K562 (cell line): ENCODE measurements around the gene SLC43A1. TPM values are rescaled to one million over a fixed set of nuclear protein-coding genes. Genes with fewer than 3 reads are reported as not detected.

Source experiments
- ATAC-seq: fragments of 200-7000 bp; cut with Tn5 transposase; 3 replicates; pipeline ENCODE4 v1.9.1; 2020; ENCODE audit warnings: moderate library complexity
- BruUV-seq: library from RNA; stranded (reverse); fragments of 400-500 nt; replicated peaks from 2 replicates; lab custom pipeline; 2021; lab: Mats Ljungman, UMichigan
- CTCF ChIA-PET: fragments of 300-600 bp; formaldehyde crosslinking; extraction: SDS; loops from one replicate; lab custom pipeline; 2021; ENCODE audit warnings: low intra/inter-chr PET ratio; lab: Yijun Ruan, JAX
- POLR2A ChIA-PET: fragments of 300-600, 350-650 bp; sonication (Branson Sonifier 250); formaldehyde crosslinking; extraction: SDS; loops from one replicate; lab custom pipeline; 2021; ENCODE audit warnings: antibody characterized with exemption, inconsistent platforms; lab: Yijun Ruan, JAX
- DNase-seq, 4 experiments: peaks; one replicate each; pipeline versions ENCODE4 v3.0.0 to v3.0.0-alpha.2; 2011 to 2018; ENCODE audit warnings: low spot score in 3 of 4, mixed read lengths in 3 of 4; ENCODE audit errors: extremely low read depth in 1 of 4
- FAIRE-seq: peaks from 2 replicates; lab custom pipeline; 2011; peaks lifted over from hg19 to GRCh38; lab: Jason Lieb, UNC
- H2AFZ ChIP-seq: 2 replicates; pipeline ENCODE4 v1.6.0; 2011; ENCODE audit warnings: low read depth, low read length, control low read depth, inconsistent platforms
- H3K27ac ChIP-seq: fragments of 200-600 bp; 3 replicates; pipeline ENCODE4 v1.8.0; 2011; ENCODE audit warnings: low read depth, mild to moderate bottlenecking, control low read depth, inconsistent platforms, low read length, moderate library complexity, mixed read lengths; ENCODE audit errors: extremely low read depth
- H3K27me3 ChIP-seq, 2 experiments: fragments of 300-600 bp in 1 of 2; 2 replicates in 1 of 2; 3 replicates in 1 of 2; pipeline versions ENCODE4 v1.6.0 to v1.8.0; 2011; ENCODE audit warnings: inconsistent platforms in 2 of 2, low read length in 2 of 2, mild to moderate bottlenecking in 1 of 2, mixed read lengths in 1 of 2, moderate library complexity in 1 of 2; ENCODE audit not compliant: control insufficient read depth in 2 of 2, insufficient read depth in 2 of 2
- H3K36me3 ChIP-seq: fragments of 300-600 bp; 3 replicates; pipeline ENCODE4 v1.8.0; 2011; ENCODE audit warnings: mild to moderate bottlenecking, low read length, inconsistent platforms; ENCODE audit not compliant: control insufficient read depth, insufficient read depth
- H3K4me1 ChIP-seq, 2 experiments: fragments of 200-600 bp in 1 of 2; replicated peaks in 1 of 2; 2 replicates in 1 of 2; 3 replicates in 1 of 2; pipeline versions ENCODE4 v1.5.1 to v1.8.0; 2011; ENCODE audit warnings: inconsistent platforms in 2 of 2, low read length in 2 of 2, mild to moderate bottlenecking in 1 of 2, mixed read lengths in 1 of 2, moderate library complexity in 1 of 2; ENCODE audit not compliant: control insufficient read depth in 2 of 2, insufficient read depth in 2 of 2
- H3K4me2 ChIP-seq: 2 replicates; pipeline ENCODE4 v1.6.1; 2011; ENCODE audit warnings: low read length, control low read depth, inconsistent platforms, mixed read lengths; ENCODE audit not compliant: insufficient read depth
- H3K4me3 ChIP-seq: fragments of 200-600 bp; sonication (generic), shearing (Covaris generic); 2 replicates; pipeline ENCODE4 v1.5.1; 2016; ENCODE audit warnings: control low read depth, inconsistent platforms
- H3K79me2 ChIP-seq: fragments of 200-600 bp; 3 replicates; pipeline ENCODE4 v1.8.0; 2011; ENCODE audit warnings: low read length, inconsistent platforms; ENCODE audit not compliant: control insufficient read depth, insufficient read depth
- H3K9ac ChIP-seq, 2 experiments: 2 replicates each; pipeline versions ENCODE4 v1.6.0 to v1.6.1; 2011; ENCODE audit warnings: low read depth in 2 of 2, low read length in 2 of 2, control low read depth in 1 of 2, inconsistent platforms in 1 of 2, mild to moderate bottlenecking in 1 of 2, mixed read lengths in 1 of 2; ENCODE audit not compliant: insufficient read depth in 1 of 2
- H3K9me1 ChIP-seq: one replicate; pipeline ENCODE4 v1.6.0; 2011; ENCODE audit warnings: inconsistent platforms, mild to moderate bottlenecking, low read length, moderate library complexity; ENCODE audit not compliant: control insufficient read depth, insufficient read depth
- H3K9me3 ChIP-seq: replicated peaks from 2 replicates; pipeline ENCODE4 v1.5.1; 2011; ENCODE audit warnings: low read depth, low read length, inconsistent platforms; ENCODE audit not compliant: control insufficient read depth, insufficient read depth
- H4K20me1 ChIP-seq: replicated peaks from 2 replicates; pipeline ENCODE4 v1.6.1; 2011; ENCODE audit warnings: low read length, inconsistent platforms, mixed read lengths; ENCODE audit not compliant: control insufficient read depth, insufficient read depth
- C11orf30 ChIP-seq: fragments of 450-650 bp; IDR thresholded peaks from 2 replicates; pipeline ENCODE4 v1.6.1; 2016; ENCODE audit warnings: low read depth, mild to moderate bottlenecking
- DACH1 ChIP-seq: fragments of 450-650 bp; IDR thresholded peaks from 2 replicates; pipeline ENCODE4 v1.6.1; 2018; ENCODE audit not compliant: partially characterized antibody
- DNMT1 ChIP-seq: fragments of 450-650 bp; IDR thresholded peaks from 2 replicates; pipeline ENCODE4 v1.6.1; 2016; ENCODE audit warnings: antibody characterized with exemption, mild to moderate bottlenecking
- DPF2 ChIP-seq: fragments of 450-650 bp; IDR thresholded peaks from 2 replicates; pipeline ENCODE4 v1.6.1; 2016
- FOXA1 ChIP-seq: fragments of 450-650 bp; IDR thresholded peaks from 2 replicates; pipeline ENCODE4 v1.6.1; 2016; ENCODE audit warnings: mild to moderate bottlenecking, borderline replicate concordance
- FOXP1 ChIP-seq: sonication (generic); formaldehyde crosslinking; IDR thresholded peaks from 2 replicates; pipeline ENCODE4 v1.8.0; 2022; ENCODE audit warnings: mild to moderate bottlenecking, missing genetic modification reagents
- GTF2F1 ChIP-seq: IDR thresholded peaks from 2 replicates; pipeline ENCODE4 v1.6.1; 2011; ENCODE audit warnings: low read depth, low read length, improper control_type of control experiment
- MTA1 ChIP-seq: fragments of 450-650 bp; IDR thresholded peaks from 2 replicates; pipeline ENCODE4 v1.6.1; 2017; ENCODE audit warnings: borderline replicate concordance
- MTA3 ChIP-seq: fragments of 450-650 bp; formaldehyde crosslinking; IDR thresholded peaks from 2 replicates; pipeline ENCODE4 v1.6.1; 2017; ENCODE audit warnings: mild to moderate bottlenecking, borderline replicate concordance
- PHF21A ChIP-seq: fragments of 450-650 bp; IDR thresholded peaks from 2 replicates; pipeline ENCODE4 v1.6.1; 2017; ENCODE audit warnings: low read depth, borderline replicate concordance
- SIN3A ChIP-seq, 2 experiments: fragments of 150-350 bp in 1 of 2; IDR thresholded peaks; 2 replicates each; pipeline ENCODE4 v1.6.1; 2011 to 2016; ENCODE audit warnings: borderline replicate concordance in 2 of 2, low read depth in 2 of 2, low read length in 2 of 2, mild to moderate bottlenecking in 2 of 2, moderate library complexity in 2 of 2; ENCODE audit not compliant: control insufficient read depth in 1 of 2
- SMAD1 ChIP-seq: fragments of 150-350 bp; IDR thresholded peaks from 2 replicates; pipeline ENCODE4 v1.6.1; 2014; ENCODE audit warnings: low read length, low read depth; ENCODE audit not compliant: partially characterized antibody
- ZNF133 ChIP-seq: fragments of 250-450 bp; sonication (Bioruptor Pico); IDR thresholded peaks from 2 replicates; pipeline ENCODE4 v1.4.0; 2020; ENCODE audit warnings: mild to moderate bottlenecking
- ZNF263 ChIP-seq: sonication (generic); formaldehyde crosslinking; IDR thresholded peaks from 2 replicates; pipeline ENCODE4 v1.8.0; 2022; ENCODE audit warnings: mild to moderate bottlenecking, missing genetic modification reagents, borderline replicate concordance
- ZZZ3 ChIP-seq: fragments of 450-650 bp; IDR thresholded peaks from 2 replicates; pipeline ENCODE4 v1.6.1; 2016; ENCODE audit warnings: antibody characterized with exemption, mild to moderate bottlenecking, moderate library complexity
- WGBS: fragments of 100-300 bp; shearing (Covaris generic); methylation state at CpG from one replicate; pipeline ENCODE4 v1.1.6; 2016; ENCODE audit warnings: low coverage, mixed read lengths; ENCODE audit not compliant: insufficient coverage; ENCODE audit errors: missing lambda C conversion rate; 5-methylcytosine and 5-hydroxymethylcytosine counted together
- in situ Hi-C: fragments of 300-500 bp; cut with MboI; formaldehyde crosslinking; loops from 4 replicates; pipeline ENCODE4 v1.15.0; 2018; ENCODE audit warnings: inconsistent platforms, mixed read lengths
- intact Hi-C: fragments of 100-400 bp; cut with micrococcal nuclease; formaldehyde crosslinking; loops from 2 replicates; pipeline ENCODE4 v1.14.2; 2022
- polyA plus RNA-seq, 8 experiments: library from polyadenylated mRNA; depleted of rRNA in 4 of 8; stranded (reverse) in 5 of 8; unstranded in 3 of 8; fragments of >200 nt; fragmentation: Nextera tagmentation in 2 of 8; fragmentation: Illumina TruSeq in 1 of 8; extraction: Ambion mirVana in 2 of 8; extraction: Trizol in 1 of 8; gene quantifications; 2 replicates each; pipeline versions ENCODE4 v1.2.1 to v1.2.3, GENCODE V29; 2011 to 2014; ENCODE audit warnings: inconsistent platforms in 1 of 8, missing spikeins in 1 of 8
- total RNA-seq, 7 experiments: library from RNA; depleted of rRNA in 6 of 7; stranded (reverse); fragments of >200 nt in 6 of 7; fragmentation: Illumina TruSeq in 2 of 7; extraction: Trizol in 2 of 7; gene quantifications; 2 replicates each; pipeline versions ENCODE4 v1.2.1 to v1.2.3, GENCODE V29; 2011 to 2021; ENCODE audit warnings: low replicate concordance in 1 of 7
- TF ChIP-seq, protein P1 (sequence below): fragments of 450-650 bp; IDR thresholded peaks from 2 replicates; pipeline ENCODE4 v1.6.1; 2014; ENCODE audit warnings: low read depth, mild to moderate bottlenecking, moderate library complexity, borderline replicate concordance
- TF ChIP-seq, protein P2 (sequence below): fragments of 250-450 bp; sonication (Bioruptor Pico); IDR thresholded peaks from 2 replicates; pipeline ENCODE4 v1.5.0; 2021
- TF ChIP-seq, protein P3 (sequence below): sonication (generic); formaldehyde crosslinking; IDR thresholded peaks from 2 replicates; pipeline ENCODE4 v1.9.0; 2022; ENCODE audit warnings: mild to moderate bottlenecking, missing genetic modification reagents

Gene SLC43A1
- total and polyA plus RNA-seq, 9 of the 15 experiments (the other 6 are each of a cell fraction or from before 2014, with no cell fraction given), result 2.6 to 41.8 (median 24.6) TPM

DNA sequence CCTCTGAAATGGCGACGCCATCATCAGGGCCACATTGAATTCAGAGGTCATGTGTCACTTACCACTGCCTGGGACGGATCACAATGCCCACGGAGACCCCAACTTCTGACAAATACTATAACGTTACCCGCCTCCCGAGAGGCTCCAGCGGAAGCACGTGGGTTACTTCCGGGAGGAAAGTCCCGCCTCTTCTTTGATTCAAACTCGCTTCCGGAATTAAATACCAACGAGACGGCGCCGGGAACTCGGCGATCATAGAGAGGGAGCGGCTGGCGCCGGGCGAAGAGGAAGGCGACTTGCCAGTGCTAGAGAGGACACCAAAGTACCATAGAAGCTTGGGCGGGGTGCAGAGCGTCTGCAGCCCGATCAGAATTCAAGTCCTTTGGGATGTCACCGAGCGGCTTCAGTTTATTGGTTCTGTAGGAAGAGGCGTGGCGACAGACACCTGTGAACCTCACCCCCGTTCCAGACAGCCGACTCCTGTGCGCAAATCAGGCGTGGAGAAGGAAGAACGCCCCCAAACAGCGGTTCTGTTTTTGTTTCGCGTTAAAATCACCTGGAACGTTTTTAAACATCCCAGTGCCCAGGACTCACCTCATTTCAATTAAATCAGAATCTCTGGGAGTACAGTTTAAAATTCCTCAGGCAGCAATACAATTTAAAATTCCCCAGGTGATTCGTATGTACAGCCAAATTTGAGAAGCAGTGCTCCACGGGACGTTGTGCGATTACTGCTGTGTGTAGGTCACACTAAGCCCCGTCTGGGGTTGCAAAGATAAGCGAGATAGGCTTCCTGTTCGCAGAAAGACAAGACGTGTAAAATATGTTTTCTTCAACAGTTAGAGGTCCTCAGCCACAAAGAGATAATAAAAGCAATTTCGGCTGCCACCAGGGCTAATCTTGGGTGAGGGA is 15.3 kb upstream of the SLC43A1 start, which contains the start of gene TIMM10:
Gene TIMM10 (minus strand): TSS at position 159 of the 912 bp plus-strand sequence. CDS start 565 bp downstream, outside the sequence.
- no peaks in the 10 kb centered on the region for H3K9me1 ChIP-seq
- peaks cover 35% of the 10 kb centered on the region for H3K79me2 ChIP-seq
- H3K27me3 ChIP-seq, result no peaks in the 10 kb centered on the region
- H3K4me2 ChIP-seq, result peak within 1 kb of the TSS; percentile 97
- under 1% methylated on average over 48 of the region's 49 CpGs for WGBS
- BruUV-seq, result TSS peak; percentile 91
- peak within 1 kb of the TSS; percentile 89 for H2AFZ ChIP-seq
- no peaks in the 10 kb centered on the region for H4K20me1 ChIP-seq
- peak; percentile 99 for FAIRE-seq
- POLR2A ChIA-PET, result interaction anchor here (0.6 to 1.1 kb wide), 5 partner anchors 11 to 1243 kb away, joined by 3 read pairs; no protein-coding TSS in a partner anchor
- peaks cover 9 to 34% of the 10 kb centered on the region in 2 experiments; a peak in 4 of 5 replicates for H3K4me1 ChIP-seq
- peak; percentile 86 to 98 (median 87) for DNase-seq
- in situ Hi-C loops, result no loop called here
- H3K4me3 ChIP-seq, result peak within 1 kb of the TSS; percentile 82
- peak; percentile 94 for ATAC-seq
- H3K36me3 ChIP-seq, result peaks cover 36% of the 10 kb centered on the region
- H3K9ac ChIP-seq, result peak within 1 kb of the TSS; percentile 91 to 93
- no peaks in the 10 kb centered on the region for H3K9me3 ChIP-seq
- CTCF ChIA-PET, result interaction anchor here (0.8 to 1.6 kb wide), 3 partner anchors 38 to 114 kb away, joined by 3 to 4 read pairs (median 3); no protein-coding TSS in a partner anchor
- intact Hi-C loops, result loop anchor here (1.0 to 2.0 kb wide), 3 partner anchors 31 to 110 kb away; partner anchors contain the start of gene UBE2L6
- H3K27ac ChIP-seq, result peak within 1 kb of the TSS; percentile 90
- TF ChIP-seq ZZZ3 (peak; percentile 91), DNMT1 (peak; percentile 53; the same call in 1 of the 2 replicates), DPF2 (peak; percentile 96), FOXP1 (CRISPR knock-in tag) (no peak), MTA3 (0 out of 2 replicates have a peak, but pooled peaks have one; percentile 81), SMAD1 (no peak), ZNF133 (CRISPR knock-in tag) (no peak), DACH1 (peak; percentile 8), SIN3A (IDR thresholded peaks at IDR 0.05; ENCODE audit: borderline replicate concordance in 2 of 2, control insufficient read depth in 1 of 2, low read depth in 2 of 2, low read length in 2 of 2) (peak; percentile 80 to 93; a peak in 3 of 4 replicates), FOXA1 (no peak), GTF2F1 (no peak), PHF21A (peak; percentile 14; the same call in 1 of the 2 replicates), MTA1 (0 out of 2 replicates have a peak, but pooled peaks have one; percentile 56), C11orf30 (peak; percentile 73), ZNF263 (peak; percentile 44; the same call in 1 of the 2 replicates)
- TF ChIP-seq, protein P1, sequence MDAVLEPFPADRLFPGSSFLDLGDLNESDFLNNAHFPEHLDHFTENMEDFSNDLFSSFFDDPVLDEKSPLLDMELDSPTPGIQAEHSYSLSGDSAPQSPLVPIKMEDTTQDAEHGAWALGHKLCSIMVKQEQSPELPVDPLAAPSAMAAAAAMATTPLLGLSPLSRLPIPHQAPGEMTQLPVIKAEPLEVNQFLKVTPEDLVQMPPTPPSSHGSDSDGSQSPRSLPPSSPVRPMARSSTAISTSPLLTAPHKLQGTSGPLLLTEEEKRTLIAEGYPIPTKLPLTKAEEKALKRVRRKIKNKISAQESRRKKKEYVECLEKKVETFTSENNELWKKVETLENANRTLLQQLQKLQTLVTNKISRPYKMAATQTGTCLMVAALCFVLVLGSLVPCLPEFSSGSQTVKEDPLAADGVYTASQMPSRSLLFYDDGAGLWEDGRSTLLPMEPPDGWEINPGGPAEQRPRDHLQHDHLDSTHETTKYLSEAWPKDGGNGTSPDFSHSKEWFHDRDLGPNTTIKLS, result peak; percentile 94; the same call in 1 of the 2 replicates
- TF ChIP-seq, protein P2, sequence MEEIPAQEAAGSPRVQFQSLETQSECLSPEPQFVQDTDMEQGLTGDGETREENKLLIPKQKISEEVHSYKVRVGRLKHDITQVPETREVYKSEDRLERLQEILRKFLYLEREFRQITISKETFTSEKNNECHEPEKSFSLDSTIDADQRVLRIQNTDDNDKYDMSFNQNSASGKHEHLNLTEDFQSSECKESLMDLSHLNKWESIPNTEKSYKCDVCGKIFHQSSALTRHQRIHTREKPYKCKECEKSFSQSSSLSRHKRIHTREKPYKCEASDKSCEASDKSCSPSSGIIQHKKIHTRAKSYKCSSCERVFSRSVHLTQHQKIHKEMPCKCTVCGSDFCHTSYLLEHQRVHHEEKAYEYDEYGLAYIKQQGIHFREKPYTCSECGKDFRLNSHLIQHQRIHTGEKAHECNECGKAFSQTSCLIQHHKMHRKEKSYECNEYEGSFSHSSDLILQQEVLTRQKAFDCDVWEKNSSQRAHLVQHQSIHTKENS (CRISPR knock-in tag), result no peak
- TF ChIP-seq, protein P3, sequence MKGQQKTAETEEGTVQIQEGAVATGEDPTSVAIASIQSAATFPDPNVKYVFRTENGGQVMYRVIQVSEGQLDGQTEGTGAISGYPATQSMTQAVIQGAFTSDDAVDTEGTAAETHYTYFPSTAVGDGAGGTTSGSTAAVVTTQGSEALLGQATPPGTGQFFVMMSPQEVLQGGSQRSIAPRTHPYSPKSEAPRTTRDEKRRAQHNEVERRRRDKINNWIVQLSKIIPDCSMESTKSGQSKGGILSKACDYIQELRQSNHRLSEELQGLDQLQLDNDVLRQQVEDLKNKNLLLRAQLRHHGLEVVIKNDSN (CRISPR knock-in tag), result peak; percentile 68
